ENCODE data around the gene CFTR.
"Not testable (repeated sequence)": the region's sequence is repeated elsewhere in the genome, so short reads cannot be mapped to it uniquely, and the experiment has no call there.

CFTR gene

DNA sequence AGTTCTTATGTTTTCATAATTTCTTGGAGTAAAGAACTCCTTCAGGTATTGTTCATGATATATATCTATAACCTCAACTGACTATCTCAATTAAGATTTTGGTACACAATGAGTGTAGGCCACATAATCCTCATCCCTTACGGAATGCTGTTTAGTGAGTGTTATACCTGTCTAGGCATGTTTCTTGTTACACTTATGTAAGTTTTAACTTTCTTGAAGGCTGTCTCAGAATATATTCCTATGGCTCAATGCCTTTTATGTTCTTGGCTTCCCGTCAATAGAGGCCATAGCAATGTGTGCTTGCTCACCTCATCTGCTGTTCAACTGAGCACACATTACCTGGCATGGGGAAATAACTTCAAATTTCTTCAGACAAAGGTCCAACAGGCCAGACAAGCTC lies 208.3 kb downstream of the CFTR start:
- no peak for DNase-seq (ENCODE audit: low read depth)

DNA sequence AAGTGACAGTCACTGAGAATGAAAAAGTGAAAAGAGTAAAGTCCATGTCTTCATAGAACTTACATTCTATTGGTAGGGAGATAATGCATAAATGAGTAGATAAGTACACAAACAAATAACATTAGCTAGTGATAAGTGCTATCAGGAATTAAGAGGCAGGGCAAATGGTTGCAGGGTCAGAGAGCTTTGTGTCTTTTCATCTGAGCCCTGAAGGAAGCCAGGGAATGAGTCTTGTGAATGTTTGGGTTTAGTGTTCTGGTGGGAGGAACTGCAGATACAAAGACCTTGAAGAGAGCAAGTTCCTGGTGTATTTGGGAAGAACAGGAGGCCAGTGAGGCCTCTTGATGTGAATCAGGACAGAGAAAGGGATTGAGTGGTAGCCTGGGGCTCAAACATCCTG lies 209.6 kb downstream of the CFTR start:
- no peak for DNase-seq (ENCODE audit: low read depth)

DNA sequence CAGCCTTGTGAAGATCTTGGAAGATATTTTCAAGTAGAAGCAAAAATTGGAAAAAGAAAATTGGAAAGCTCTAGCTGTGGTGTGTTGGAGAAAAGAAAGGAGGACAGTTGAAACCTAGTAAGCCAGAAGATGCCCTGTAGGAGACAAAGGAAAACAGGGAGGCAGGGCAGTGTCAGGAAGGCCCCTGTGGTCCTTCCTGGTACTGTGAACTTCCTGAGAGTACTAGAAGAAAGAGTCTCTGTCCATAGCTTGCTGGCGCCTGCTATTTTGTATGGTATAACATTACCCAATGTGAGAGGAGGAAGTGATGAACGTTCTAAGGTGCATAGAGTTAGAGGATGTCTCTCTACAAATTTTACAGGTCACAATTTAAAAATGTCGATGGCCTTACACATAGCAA lies 210.3 kb downstream of the CFTR start:
- DNase-seq (ENCODE audit: low read depth) = no peak

DNA sequence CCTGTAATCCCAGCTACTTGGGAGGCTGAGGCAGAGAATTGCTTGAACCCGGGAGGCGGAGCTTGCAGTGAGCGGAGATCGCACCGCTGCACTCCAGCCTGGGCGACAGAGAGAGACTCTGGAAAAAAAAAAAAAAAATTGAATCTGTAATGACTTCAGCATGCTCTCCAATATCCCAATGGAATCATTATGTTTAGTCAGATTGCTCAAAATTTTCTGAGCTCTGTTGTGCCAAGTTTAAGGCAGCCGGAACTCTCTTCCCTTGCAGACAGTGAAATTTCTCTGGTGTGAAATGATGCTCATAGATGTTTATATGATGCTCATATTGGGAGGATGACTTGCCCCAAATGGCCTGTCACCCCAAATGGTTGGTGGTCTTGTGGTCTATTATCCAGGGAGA lies 212.5 kb downstream of the CFTR start:
- DNase-seq (ENCODE audit: low read depth) = no peak

GRCh38 chr7:117698018-117698417 lies 218.2 kb downstream of the CFTR start:
- DNase-seq (ENCODE audit: low read depth) = no peak

GRCh38 chr7:117704063-117704462 lies 224.2 kb downstream of the CFTR start:
- DNase-seq (ENCODE audit: low read depth) = no peak

DNA sequence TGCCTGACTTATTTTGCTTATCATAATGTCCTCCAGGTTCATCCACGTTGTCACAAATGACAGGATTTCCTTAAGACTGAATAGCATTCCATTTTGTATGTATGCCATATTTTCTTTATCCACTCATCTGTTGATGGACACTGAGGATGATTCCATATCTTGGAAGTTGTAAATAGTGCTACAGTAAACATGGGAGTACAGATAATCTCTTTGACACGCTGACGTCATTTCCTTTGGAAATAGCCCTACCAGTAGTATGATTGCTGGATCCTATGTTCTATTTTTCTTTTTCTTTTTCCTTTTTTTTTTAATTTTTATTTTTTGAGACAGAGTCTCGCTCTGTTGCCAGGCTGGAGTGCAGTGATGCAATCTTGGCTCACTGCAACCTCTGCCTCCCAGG lies 225.8 kb downstream of the CFTR start:
- no peak for DNase-seq (ENCODE audit: low read depth)

DNA sequence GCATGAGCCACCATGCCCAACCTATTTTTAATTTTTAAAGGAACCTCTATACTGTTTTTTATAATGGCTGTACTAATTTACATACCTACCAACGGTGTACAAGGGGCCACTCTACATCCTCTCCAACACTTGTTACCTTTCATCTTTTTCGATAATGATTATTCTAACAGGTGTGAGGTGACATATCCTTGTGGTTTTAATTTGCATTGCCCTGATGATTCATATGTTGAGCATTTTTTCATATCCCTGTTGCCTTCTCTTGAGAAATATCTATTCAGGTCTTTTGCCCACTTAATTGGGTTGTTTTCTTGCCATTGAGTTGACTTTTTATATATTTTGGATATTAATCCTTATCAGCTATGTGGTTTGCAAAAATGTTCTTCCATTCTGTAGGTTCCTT lies 226.4 kb downstream of the CFTR start:
- no peak for DNase-seq (ENCODE audit: low read depth)

- DNase-seq (ENCODE audit: low read depth) = no peak
These were observed 227.3 kb downstream of the CFTR start for GRCh38 chr7:117707080-117707479.

DNA sequence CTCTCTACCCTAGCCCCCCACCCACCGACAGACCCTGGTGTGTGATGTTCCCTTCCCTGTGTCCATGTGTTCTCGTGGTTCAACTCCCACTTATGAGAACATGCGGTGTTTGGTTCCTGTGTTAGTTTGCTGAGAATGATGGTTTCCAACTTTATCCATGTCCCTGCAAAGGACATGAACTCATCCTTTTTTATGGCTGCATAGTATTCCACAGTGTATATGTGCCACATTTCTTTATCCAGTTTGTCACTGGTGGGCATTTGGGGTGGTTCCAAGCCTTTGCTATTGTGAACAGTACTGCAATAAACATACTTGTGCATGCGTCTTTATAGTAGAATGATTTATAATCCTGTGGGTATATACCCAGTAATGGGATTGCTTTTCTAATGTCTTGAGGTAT lies 228.3 kb downstream of the CFTR start:
- not testable (repeated sequence) for DNase-seq (ENCODE audit: low read depth)

DNA sequence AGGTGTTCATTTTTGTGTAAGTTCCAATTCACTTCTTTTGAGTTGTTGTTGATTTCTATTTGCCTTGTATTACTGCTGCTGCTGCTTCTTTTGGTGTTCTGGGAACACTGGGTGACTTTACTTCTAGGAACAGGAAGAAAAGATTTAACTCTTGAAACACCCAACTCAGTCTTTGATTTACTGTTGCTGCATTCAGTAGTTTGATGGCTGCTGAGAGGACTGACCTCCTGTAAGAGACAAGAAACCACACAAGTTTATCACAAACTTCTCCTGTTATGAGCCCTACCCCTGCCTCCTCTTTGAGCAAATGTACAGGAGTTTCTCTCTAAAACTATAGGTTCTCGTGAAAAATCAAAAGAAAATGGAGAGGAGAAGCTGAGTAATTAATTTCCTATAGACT lies 231.7 kb downstream of the CFTR start:
- DNase-seq (ENCODE audit: low read depth) = no peak

- DNase-seq (ENCODE audit: low read depth) = no peak
These were observed 236.1 kb downstream of the CFTR start for GRCh38 chr7:117715784-117716445.

GRCh38 chr7:117716707-117717299 lies 237.0 kb downstream of the CFTR start:
- no peak for DNase-seq (ENCODE audit: low read depth)

DNA sequence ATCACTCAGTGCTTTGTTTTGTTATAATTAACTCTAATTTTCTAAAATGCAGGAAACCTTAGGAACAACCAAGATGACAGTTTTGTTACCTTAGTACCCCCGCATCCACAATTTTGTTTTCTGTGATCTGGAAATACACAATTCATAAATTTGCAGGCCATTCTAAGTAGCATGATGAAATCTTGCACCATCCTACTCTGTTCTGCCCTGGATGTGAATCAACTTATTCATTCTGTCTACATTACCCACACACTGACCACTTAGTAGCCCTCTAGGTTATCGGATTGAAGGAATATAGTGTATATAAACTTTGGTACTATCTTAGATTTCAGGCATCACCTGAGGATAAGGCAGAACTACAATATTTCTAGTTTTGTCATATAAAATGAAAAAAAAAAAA lies 237.5 kb downstream of the CFTR start:
- no peak for DNase-seq (ENCODE audit: low read depth)
